ENCODE data around the gene SEMA3C.

Gene SEMA3C

DNA sequence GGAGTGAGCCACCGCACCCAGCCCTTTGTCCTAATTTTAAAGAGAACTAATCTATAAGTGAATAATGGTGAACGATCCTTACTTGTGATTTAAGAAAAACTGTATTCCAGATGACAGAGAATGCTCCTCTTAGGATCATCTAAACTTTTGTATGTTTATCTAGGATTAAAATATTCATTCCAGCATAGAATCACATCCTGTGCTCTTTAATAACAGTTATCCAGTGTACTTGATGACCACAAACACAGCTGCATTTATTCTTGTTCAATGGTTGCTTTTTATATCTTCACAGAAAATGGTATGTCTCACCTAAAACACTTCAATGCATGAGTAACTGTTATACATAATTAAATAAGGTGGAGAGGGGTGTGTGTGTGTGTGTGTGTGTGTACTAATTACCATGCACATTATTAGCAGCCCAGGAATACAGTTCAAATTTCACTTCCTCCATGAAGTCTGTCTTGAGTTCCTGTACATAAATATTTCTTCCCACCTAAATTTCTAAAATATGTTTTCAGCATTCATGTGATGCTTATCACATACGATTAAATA is 38.5 kb upstream of the SEMA3C start:
- POLR2A ChIA-PET: no interaction called here
- H3K4me1 ChIP-seq (ENCODE audit: control insufficient read depth, insufficient read depth, low read length): no peaks in the 10 kb centered on the region
- no peaks in the 10 kb centered on the region for H3K36me3 ChIP-seq (ENCODE audit: control insufficient read depth in 2 of 2, insufficient read depth in 1 of 2, low read length in 2 of 2)
- CTCF ChIA-PET: no interaction called here
- no peaks in the 10 kb centered on the region for H3K9me3 ChIP-seq (ENCODE audit: control insufficient read depth, insufficient read depth, low read depth, low read length)
- TF ChIP-seq SP2 (tag by site-specific recombination; IDR thresholded peaks at IDR 0.05) (no peak), ZNF501 (tag by site-specific recombination; IDR thresholded peaks at IDR 0.05) (no peak), KLF1 (tag by site-specific recombination; IDR thresholded peaks at IDR 0.05) (no peak), ZNF391 (tag by site-specific recombination; IDR thresholded peaks at IDR 0.05; ENCODE audit: borderline replicate concordance, low read depth) (no peak), ZNF202 (tag by site-specific recombination; IDR thresholded peaks at IDR 0.05; ENCODE audit: borderline replicate concordance) (no peak), ZNF560 (tag by site-specific recombination; IDR thresholded peaks at IDR 0.05; ENCODE audit: borderline replicate concordance) (no peak), ZNF610 (tag by site-specific recombination; IDR thresholded peaks at IDR 0.05; ENCODE audit: borderline replicate concordance) (no peak), ZSCAN30 (tag by site-specific recombination; IDR thresholded peaks at IDR 0.05) (no peak), SP7 (tag by site-specific recombination; IDR thresholded peaks at IDR 0.05) (no peak), ZBTB48 (tag by site-specific recombination; IDR thresholded peaks at IDR 0.05) (no peak), GLI4 (tag by site-specific recombination; IDR thresholded peaks at IDR 0.05) (no peak), ZNF747 (tag by site-specific recombination; IDR thresholded peaks at IDR 0.05) (no peak), ZNF48 (tag by site-specific recombination; IDR thresholded peaks at IDR 0.05) (no peak), ZNF138 (tag by site-specific recombination; IDR thresholded peaks at IDR 0.05; ENCODE audit: borderline replicate concordance) (no peak), ZBTB21 (tag by site-specific recombination; IDR thresholded peaks at IDR 0.05) (no peak), ZBTB7A (tag by site-specific recombination; IDR thresholded peaks at IDR 0.05; ENCODE audit: low read depth) (no peak)
- TF ChIP-seq, protein P1, sequence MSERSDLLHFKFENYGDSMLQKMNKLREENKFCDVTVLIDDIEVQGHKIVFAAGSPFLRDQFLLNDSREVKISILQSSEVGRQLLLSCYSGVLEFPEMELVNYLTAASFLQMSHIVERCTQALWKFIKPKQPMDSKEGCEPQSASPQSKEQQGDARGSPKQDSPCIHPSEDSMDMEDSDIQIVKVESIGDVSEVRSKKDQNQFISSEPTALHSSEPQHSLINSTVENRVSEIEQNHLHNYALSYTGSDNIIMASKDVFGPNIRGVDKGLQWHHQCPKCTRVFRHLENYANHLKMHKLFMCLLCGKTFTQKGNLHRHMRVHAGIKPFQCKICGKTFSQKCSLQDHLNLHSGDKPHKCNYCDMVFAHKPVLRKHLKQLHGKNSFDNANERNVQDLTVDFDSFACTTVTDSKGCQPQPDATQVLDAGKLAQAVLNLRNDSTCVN (tag by site-specific recombination; optimal IDR thresholded peaks at IDR 0.05): no peak
- TF ChIP-seq, protein P2, sequence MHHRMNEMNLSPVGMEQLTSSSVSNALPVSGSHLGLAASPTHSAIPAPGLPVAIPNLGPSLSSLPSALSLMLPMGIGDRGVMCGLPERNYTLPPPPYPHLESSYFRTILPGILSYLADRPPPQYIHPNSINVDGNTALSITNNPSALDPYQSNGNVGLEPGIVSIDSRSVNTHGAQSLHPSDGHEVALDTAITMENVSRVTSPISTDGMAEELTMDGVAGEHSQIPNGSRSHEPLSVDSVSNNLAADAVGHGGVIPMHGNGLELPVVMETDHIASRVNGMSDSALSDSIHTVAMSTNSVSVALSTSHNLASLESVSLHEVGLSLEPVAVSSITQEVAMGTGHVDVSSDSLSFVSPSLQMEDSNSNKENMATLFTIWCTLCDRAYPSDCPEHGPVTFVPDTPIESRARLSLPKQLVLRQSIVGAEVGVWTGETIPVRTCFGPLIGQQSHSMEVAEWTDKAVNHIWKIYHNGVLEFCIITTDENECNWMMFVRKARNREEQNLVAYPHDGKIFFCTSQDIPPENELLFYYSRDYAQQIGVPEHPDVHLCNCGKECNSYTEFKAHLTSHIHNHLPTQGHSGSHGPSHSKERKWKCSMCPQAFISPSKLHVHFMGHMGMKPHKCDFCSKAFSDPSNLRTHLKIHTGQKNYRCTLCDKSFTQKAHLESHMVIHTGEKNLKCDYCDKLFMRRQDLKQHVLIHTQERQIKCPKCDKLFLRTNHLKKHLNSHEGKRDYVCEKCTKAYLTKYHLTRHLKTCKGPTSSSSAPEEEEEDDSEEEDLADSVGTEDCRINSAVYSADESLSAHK (tag by site-specific recombination; IDR thresholded peaks at IDR 0.05): no peak
- TF ChIP-seq, protein P3, sequence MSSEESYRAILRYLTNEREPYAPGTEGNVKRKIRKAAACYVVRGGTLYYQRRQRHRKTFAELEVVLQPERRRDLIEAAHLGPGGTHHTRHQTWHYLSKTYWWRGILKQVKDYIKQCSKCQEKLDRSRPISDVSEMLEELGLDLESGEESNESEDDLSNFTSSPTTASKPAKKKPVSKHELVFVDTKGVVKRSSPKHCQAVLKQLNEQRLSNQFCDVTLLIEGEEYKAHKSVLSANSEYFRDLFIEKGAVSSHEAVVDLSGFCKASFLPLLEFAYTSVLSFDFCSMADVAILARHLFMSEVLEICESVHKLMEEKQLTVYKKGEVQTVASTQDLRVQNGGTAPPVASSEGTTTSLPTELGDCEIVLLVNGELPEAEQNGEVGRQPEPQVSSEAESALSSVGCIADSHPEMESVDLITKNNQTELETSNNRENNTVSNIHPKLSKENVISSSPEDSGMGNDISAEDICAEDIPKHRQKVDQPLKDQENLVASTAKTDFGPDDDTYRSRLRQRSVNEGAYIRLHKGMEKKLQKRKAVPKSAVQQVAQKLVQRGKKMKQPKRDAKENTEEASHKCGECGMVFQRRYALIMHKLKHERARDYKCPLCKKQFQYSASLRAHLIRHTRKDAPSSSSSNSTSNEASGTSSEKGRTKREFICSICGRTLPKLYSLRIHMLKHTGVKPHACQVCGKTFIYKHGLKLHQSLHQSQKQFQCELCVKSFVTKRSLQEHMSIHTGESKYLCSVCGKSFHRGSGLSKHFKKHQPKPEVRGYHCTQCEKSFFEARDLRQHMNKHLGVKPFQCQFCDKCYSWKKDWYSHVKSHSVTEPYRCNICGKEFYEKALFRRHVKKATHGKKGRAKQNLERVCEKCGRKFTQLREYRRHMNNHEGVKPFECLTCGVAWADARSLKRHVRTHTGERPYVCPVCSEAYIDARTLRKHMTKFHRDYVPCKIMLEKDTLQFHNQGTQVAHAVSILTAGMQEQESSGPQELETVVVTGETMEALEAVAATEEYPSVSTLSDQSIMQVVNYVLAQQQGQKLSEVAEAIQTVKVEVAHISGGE (tag by site-specific recombination; conservative IDR thresholded peaks at IDR 0.05; ENCODE audit: low read depth): no peak
- no peak overlapping the region for H3K4me3 ChIP-seq (ENCODE audit: low read depth, low read length)
- no peak overlapping the region for H3K27ac ChIP-seq (ENCODE audit: extremely low read depth, low read depth, low read length)

DNA sequence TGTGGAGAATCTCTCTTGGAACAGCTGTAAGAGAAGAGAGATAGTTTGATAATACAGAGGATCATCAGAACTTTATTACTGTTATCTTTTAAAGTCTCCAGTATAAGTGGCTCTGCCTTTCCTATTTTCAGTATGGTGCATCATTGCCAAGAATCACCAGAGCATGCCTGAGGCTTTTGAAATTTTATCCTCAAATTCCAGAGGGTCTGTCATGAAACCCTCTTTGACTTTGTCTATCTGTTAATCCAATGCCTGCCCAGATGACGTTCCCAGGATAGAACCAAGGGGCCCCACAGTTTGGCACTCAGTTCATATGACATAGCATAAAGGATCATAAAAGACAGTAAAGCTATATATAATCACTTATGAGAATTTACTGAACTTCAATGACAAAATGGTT is 35.3 kb upstream of the SEMA3C start:
- TF ChIP-seq KLF8 (tag by site-specific recombination; IDR thresholded peaks at IDR 0.05): no peak
- no peak for TF ChIP-seq ZNF530 (tag by site-specific recombination; IDR thresholded peaks at IDR 0.05; ENCODE audit: low read depth)
- TF ChIP-seq SALL2 (tag by site-specific recombination; IDR thresholded peaks at IDR 0.05; ENCODE audit: borderline replicate concordance): no peak
- TF ChIP-seq ZSCAN16 (tag by site-specific recombination; IDR thresholded peaks at IDR 0.05): no peak
- no peak for TF ChIP-seq ZFP3 (tag by site-specific recombination; IDR thresholded peaks at IDR 0.05; ENCODE audit: low read depth)
- TF ChIP-seq ZNF350 (tag by site-specific recombination; IDR thresholded peaks at IDR 0.05): no peak
- TF ChIP-seq, protein P4, sequence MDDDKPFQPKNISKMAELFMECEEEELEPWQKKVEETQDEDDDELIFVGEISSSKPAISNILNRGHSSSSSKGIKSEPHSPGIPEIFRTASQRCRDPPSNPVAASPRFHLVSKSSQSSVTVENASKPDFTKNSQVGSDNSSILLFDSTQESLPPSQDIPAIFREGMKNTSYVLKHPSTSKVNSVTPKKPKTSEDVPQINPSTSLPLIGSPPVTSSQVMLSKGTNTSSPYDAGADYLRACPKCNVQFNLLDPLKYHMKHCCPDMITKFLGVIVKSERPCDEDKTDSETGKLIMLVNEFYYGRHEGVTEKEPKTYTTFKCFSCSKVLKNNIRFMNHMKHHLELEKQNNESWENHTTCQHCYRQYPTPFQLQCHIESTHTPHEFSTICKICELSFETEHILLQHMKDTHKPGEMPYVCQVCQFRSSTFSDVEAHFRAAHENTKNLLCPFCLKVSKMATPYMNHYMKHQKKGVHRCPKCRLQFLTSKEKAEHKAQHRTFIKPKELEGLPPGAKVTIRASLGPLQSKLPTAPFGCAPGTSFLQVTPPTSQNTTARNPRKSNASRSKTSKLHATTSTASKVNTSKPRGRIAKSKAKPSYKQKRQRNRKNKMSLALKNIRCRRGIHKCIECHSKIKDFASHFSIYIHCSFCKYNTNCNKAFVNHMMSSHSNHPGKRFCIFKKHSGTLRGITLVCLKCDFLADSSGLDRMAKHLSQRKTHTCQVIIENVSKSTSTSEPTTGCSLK (tag by site-specific recombination; IDR thresholded peaks at IDR 0.05): no peak
- CTCF ChIA-PET: no interaction called here
- Histone ChIP-seq H3K4me3 (ENCODE audit: low read depth, low read length) (no peak overlapping the region), H3K27ac (ENCODE audit: extremely low read depth, low read depth, low read length) (no peak overlapping the region), H3K4me1 (ENCODE audit: control insufficient read depth, insufficient read depth, low read length) (0 out of 2 replicates have a peak, but pooled peaks cover 3% of the 10 kb centered on the region), H3K9me3 (ENCODE audit: control insufficient read depth, insufficient read depth, low read depth, low read length) (no peaks in the 10 kb centered on the region), H3K36me3 (ENCODE audit: control insufficient read depth in 2 of 2, insufficient read depth in 1 of 2, low read length in 2 of 2) (no peaks in the 10 kb centered on the region)
- POLR2A ChIA-PET: no interaction called here
